ENCODE results near the gene PTPN3. TPM values are rescaled to one million over a fixed set of nuclear protein-coding genes. Genes with fewer than 3 reads are reported as not detected.
"Not testable (repeated sequence)": the region's sequence is repeated elsewhere in the genome, so short reads cannot be mapped to it uniquely, and the experiment has no call there.

Gene PTPN3
- total RNA-seq, 1 donor from 2014 or later = 0.61 TPM

DNA sequence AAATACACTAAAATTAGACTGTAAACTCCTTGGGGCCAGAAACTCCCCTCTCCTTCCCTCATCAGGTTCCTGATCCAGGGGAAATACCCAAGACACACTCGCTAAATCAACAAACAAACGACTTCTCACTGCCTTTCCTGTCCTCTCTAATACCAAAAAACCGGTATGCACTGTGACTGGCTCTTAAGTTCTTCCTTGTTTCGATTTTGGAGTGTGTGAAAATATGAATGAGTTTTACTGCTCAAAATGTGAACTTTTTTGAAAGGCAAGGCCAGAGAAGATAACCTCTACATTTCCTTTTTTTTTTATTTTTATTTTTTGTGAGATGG is 96.2 kb downstream of the PTPN3 start:
- intact Hi-C loops (cut with micrococcal nuclease) = loop anchor here (1.0 kb wide), 1 partner anchor 67 kb away; no protein-coding TSS in a partner anchor

DNA sequence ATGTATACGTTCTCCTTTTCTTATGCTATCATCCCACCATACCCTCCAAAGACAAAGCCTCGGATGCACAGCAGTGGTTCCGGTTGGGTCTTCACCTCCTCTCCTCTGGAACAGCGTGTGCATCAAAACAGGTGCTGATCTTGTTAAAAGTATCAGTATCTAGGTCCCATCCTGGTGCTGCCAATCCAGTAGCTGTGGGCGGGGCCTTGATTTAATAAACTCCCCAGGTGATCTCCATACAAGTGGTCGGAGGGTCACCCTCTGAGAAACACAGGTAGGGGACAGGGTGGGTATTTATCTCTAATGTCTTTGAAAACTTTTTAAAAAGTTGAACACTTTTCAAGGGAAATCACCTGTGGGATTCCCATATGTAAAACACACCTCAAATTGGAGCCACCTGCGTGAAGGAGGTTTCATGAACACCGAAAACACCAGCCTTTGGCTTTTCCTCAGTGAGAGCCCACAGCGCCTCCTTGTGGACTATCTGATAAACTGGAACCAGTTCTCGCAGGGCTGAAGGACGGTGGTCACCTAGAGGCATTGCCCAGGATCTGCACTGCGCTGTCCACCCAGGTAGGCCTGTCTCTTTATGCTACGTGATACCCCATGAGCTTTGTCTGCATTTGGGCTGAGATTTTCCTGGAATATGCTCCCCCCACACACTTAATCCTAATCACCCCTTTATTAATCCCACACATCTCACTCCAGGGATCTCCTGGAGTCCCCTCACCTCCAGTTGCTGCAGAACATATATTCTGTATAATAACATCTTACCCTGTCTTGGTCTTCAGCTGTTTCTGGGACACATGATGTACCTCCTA is 96.7 kb downstream of the PTPN3 start:
- intact Hi-C loops (cut with micrococcal nuclease) = loop anchor here (1.0 kb wide), 1 partner anchor 68 kb away; no protein-coding TSS in a partner anchor

DNA sequence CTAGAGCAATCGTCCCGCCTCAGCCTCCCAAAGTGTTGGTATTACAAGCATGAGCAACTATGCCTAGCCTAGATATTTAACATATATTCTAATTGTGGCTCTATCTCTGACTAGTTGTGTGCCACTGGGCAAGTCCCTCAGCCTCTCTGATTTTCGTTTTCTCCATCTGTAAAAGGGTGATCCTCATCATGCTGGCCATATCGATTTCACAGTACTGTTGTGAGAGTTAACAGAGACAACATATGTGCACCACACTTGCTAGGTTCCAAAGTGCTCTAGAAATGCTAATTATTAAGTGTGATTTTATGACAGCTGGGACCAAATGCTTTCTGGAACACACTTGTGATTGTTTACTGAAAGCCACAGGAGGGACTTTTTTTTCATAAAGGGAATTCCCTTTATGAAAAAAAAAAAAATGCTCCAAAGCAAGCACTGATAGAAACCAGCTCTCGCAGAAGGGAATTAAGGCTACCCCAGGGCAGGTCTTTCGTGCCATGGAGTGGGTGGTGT is 98.8 kb downstream of the PTPN3 start:
- intact Hi-C loops (cut with micrococcal nuclease) = loop anchor here (5.0 kb wide), 1 partner anchor 157 kb away; no protein-coding TSS in a partner anchor

DNA sequence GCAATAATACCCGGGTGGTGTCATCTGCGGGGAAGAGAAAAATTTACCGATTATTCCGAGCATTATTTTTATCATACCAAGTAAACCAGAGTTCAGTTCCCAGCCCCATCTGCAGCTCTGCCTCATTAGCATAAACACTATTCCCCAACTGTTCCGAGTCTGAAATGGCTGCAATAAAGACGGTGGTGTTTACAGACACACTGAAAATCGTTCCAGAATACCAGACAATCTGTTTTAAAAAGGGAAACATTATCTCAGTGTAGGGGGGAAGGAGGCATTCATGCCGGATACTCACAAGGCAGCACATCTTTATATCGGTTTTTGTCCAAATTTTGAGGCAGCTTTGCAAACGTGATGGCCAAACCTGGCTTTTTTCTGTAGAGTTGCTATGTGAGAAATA is 106.9 kb downstream of the PTPN3 start:
- intact Hi-C loops (cut with micrococcal nuclease) = no loop called here

DNA sequence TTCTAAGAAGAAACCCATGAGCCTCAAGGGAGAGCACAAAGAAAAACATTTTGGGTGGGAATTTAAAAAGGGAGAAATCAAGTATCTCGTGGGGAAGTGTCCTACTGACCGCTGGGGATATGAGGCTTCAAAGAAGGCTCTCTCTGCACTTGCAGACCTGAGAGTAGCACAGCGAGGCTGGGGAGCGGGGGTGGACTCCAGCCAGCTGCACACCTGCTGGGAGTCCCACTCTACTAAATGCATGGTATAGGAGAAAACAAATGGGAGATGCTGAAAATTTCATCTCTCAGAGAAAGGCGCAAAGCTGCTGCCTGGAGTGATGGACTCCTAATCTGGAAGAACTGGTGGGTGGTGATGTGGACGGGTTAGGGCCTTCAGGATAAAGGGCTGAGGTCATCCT is 110.3 kb downstream of the PTPN3 start:
- intact Hi-C loops (cut with micrococcal nuclease) = no loop called here

DNA sequence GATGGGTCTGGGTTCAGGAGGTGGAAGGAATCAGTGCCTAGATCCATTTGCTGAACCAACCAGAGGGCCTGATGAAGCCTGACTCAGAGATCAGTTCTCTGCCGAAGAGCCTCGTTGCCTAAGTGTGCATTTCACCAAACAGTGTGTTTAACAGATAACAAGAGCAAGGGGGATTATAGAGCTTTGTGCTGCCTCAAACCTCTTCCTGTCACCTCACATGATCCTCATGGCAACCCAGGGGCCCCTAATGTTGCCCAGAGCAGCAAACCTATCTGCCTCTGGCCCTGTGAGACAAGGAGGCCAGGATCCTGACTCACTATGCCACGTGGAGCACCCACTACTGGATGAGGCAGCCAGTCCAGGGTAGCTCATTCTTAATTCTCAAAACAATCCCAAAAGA is 110.9 kb downstream of the PTPN3 start:
- intact Hi-C loops (cut with micrococcal nuclease) = no loop called here

DNA sequence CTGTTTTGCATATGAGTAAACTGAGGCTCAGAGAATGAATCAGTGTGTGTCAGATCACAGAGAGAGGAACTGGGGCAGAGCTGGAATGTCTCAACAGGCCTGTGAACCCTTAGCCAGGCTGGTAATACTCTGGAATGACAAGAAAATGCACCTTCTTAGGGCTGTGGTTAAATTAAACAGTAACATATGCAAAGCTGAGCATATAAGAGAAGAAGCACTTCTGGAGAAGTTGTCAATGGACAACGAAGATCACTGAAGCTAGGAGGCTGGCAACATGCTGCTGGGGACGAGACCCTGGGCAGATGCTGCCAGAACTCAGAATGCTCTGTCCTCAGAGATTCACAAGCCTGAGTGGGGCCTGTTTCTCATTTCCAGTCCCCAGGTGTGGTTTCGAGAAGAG is 112.6 kb downstream of the PTPN3 start:
- intact Hi-C loops (cut with micrococcal nuclease) = no loop called here

DNA sequence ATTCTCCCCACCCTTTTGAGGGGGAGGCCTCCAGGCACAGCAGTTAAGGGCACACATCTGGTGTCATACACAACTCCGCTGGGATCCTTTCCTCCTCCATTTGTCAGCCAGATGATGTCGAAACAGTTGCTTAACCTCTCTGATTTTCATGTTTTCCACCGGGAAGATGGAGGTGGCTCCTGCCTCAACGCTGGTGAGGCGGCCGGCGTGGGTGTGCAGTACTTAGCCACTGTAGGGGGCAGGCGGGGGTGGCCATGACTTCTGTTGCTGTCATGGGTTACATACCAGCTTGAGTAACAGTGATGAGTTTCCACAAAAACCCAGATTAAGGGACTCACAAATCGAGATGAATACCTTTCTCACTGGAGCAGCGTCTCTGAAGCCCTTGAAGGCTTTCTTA is 114.2 kb downstream of the PTPN3 start:
- intact Hi-C loops (cut with micrococcal nuclease) = no loop called here

DNA sequence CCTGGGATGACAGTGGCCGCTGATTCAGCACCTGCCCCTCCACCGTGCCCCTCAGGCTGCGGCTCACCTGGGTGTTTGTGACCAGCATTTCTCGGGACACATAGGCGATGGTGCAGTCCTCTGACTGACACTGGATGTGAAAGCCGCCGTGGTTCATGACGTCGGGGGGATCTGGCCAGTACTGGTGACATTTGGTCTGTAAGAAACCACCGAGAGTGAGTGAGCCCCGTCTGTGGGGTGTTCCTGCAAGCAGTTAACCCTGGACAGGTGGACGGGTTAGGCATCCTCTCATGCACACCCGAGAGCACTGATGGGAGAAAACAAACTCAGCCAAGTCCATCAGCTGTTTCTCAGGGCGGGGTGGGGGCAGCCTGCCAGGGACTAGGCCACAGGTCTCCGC is 114.8 kb downstream of the PTPN3 start:
- intact Hi-C loops (cut with micrococcal nuclease) = no loop called here

DNA sequence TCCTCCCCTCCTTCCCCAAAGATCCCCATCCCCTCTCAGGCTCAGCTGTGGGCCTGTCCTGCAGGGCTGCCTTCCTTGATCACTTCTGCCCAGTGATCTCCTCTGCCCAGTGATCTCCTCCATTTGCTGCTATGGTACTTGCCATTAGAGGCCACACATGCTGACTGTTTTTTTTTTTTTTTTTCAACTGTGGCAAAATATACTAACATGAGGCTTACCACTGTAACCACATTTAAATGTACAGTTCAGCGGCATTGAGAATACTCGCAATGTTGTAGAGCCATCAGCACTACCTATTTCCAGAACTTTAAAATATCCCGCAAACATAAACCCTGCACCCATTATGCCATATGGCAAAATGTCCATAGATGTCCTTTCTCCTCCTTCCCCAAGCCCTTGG is 115.5 kb downstream of the PTPN3 start:
- intact Hi-C loops (cut with micrococcal nuclease) = no loop called here

DNA sequence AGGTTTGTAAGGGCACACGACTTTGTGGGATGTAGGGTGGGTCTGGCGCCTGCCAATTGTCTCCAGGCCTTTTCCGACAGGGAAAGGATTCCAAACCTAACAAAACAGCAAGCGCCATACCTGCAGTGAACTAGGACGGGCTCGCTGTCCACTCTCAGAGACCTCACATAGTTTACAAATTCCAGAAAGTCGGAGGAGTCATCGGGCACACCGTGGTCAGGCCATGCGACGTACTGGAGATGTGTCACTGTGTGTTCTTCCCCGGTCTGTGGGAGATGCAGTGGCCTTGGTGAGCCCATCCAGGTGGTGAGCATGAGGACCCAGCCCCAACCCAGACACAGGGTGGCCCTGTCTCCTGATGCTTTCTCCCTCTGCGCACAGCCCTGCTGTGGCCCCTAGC is 115.9 kb downstream of the PTPN3 start:
- intact Hi-C loops (cut with micrococcal nuclease) = no loop called here

DNA sequence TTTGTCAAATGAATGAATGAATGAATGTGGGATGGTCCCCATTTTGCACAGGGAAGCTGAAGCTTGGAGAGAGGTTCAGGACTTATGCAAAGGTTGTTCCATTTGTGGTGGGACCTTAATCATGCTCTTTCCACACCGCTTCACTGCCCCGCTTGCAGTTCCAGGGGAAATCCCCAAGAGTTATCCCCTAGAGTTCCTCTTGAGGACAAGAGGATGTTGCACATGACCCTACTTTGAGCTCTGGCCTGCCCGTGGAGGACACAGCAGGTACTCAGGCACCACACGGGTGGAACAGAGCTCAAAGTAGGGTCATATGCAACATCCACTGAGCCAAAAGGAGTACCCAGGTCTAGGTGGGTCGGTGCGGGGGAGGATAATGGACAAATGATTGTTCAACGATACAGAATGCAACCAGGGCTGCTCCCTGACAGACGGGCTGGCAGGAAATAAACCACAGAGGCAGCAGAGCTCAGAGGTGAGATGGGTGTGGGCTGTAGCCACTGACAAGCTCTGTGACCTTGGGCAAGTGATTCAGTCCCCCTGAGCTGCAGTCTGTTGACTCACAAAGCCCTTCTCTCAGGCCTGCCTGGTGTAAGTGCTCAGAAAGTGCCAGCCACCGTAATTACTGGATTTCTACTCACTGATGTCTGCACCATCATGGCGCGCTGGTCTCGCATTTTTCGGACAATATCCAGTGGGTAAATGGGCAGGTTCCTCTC is 116.9 kb downstream of the PTPN3 start:
- intact Hi-C loops (cut with micrococcal nuclease) = no loop called here

DNA sequence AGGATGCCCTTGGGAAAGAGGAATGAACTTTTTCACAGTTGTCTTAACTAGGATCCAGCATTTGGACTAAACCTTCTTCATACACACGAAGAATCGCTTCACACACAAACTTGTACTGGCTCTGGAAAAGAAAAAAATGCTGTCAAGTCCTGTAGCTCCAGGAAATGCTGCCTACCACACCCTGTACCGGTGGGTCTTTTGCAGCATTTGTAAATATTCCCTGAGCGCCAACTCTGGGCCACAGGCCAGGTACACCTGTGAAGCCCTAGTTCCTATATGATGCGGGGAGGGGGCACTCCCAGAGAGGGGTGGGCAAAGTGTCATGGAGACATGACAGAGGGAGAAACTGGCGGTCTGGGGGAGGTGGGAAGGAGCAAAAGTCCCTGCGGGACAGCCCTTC is 118.6 kb downstream of the PTPN3 start:
- intact Hi-C loops (cut with micrococcal nuclease) = no loop called here

DNA sequence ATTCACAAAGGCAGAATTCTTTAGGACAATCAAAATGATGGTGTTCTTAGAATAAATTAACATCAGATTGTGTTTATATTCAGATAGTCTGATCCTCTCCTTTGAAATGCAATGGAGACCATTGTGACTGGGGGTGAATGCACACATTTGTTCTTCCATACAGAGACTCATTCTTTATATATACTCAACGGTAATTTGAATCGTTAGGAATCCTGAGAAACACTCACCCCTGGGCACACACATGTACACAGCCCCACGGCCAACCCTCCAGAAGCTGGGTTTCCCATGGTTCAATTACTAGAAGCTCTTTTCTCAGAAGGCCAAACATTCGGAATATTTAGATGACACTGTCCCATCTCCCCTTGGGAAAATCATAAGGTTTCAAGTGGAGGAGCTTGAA is 119.8 kb downstream of the PTPN3 start:
- intact Hi-C loops (cut with micrococcal nuclease) = no loop called here

DNA sequence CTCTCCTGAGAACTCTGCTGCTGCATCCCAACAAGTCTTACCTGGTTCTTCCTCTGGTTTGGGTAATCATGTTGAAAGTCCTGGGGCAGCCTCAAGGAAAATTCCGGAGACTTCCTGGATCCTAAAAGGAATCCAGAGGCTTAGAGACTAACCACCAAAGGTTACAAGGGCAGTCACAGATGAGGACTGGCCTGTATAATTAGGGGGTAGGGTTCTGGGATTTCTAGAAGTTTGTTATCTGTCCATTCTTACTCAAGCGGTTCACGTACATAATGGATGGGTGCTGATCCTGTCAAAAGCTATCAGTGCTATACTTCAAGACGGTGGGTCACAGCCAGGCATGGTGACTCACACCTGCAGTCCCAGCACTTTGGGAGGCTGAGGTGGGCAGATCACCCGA is 125.9 kb downstream of the PTPN3 start:
- intact Hi-C loops (cut with micrococcal nuclease) = no loop called here

DNA sequence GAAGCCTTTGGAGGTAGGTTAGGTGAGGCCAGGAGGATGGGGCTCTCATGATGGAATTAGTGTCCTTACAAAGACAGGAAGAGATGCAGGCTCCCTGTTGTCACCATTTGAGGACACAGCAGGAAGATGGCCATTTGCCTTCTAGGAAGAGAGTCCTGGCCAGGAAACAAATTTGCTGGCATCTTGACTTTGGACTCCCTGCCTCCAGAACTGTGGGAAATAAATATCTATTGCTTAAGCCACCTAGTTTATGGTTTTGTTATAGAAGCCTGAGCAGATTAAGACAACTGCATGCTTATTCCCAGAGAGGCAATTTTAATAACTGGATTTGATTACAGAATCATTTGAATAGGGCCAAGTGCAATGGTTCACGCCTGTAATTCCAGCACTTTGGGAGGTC is 126.7 kb downstream of the PTPN3 start:
- intact Hi-C loops (cut with micrococcal nuclease) = no loop called here

DNA sequence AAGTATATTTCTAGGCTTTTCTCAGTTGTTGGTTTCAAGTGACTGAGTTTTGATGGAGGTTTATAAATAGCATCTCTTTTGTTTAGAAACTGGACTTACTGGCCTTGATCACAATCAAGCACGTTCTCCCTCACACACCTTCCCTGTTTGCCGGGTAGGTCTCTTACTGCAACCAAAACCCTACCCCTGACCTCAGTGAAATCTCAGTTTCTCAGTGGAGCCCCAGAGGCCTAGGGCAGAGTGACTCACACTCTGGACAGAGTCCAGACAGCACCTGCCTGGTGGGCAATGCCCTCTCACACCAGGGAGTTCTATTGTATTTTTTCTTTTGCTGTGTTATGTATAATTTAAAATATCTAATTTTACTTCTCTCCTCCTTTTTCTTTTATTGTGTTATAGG is 128.8 kb downstream of the PTPN3 start:
- intact Hi-C loops (cut with micrococcal nuclease) = no loop called here

DNA sequence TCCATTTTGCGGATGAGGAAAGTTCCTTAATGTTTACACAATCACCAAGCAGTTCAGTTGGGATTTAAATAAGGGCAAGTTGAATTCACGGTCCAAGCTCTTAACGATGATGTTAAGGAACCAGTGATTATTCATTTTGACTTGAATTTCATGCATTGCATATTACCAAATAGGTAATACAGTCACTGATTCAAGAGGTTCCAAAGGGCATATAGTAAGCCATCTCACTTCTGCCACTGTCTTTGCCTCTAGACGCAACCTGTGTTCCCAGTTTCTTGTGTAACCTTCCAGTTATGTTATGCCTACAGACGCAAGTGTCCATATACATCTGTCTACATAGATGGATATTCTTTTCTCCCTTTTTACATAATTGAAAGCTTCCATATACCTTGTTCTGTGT is 137.3 kb downstream of the PTPN3 start:
- intact Hi-C loops (cut with micrococcal nuclease) = no loop called here

DNA sequence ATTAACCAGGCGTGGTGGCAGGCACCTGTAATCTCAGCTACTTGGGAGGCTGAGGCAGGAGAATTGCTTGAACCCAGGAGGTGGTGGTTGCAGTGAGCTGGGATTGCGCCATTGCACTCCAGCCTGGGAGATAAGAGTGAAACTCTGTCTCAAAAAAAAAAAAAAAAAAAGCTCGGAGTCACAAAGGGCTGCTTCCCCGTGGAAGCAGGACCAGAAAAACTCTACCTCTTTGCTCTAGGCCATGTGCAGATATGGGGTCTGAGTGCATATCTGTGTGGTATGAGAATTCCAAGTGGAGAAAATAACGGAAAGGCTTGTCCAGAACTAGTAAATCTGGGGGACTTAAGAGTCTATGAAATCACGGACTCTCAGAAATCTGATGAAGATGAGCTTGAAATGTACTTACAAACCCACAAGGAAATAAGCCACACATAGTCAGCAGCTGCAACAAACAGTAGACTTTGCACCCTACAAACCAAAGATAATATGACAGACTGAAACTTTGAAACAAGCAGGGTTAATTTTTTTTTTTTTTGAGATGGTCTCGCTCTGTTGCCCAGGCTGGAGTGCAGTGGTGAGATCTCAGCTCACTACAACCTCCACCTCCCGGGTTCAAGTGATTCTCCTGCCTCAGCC is 139.0 kb downstream of the PTPN3 start:
- intact Hi-C loops (cut with micrococcal nuclease) = not testable (repeated sequence)

DNA sequence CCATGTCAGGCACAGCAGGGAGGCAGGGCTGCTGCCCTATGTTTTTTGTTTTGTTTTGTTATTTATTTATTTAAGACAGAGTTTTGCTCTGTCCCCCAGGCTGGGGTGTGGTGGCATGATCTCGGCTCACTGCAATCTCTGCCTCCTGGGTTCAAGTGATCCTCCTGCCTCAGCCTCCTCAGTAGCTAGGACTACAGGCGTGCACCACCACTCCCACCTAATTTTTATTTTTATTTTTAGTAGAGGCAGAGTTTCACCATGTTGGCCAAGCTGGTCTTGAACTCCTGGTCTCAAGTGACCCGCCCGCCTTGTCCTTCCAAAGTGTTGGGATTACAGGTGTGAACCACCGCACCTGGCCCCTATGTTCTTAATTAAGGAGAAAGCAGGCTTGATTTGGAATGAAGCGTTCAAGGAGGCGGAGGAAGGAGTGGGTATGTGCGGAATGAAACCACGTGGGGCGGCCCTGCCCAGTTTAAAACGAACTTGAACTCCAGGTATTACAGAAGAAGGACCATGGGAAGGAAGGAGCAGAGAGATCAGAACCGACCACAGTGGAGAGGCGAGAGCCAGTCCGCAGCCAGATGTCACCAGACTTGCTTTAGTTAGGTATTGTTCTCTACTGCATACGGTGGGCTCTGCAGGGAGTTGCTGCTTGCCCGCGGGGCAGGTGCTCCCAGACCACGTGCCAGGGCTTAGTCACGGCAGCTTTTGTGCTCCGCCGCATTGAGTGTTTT is 142.4 kb downstream of the PTPN3 start:
- intact Hi-C loops (cut with micrococcal nuclease) = no loop called here

DNA sequence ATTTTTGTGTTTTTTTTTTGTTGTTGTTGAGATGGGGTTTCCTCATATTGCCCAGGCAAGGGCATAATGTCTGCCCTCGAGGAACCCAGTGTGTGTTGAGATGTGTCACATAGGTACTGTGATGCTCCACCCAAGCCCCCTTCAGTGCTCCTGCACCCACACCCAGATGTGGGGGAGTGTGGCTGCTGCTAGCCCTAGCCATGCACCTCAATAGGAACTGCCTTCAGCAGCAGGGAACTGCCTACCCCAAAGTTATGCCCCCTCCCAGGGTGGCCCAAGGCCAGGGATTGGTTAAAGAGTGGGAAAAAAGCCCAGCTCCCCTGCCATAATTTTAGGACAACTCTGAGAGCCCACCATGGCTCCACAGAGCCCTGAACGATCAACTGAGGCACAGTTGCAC is 143.9 kb downstream of the PTPN3 start:
- intact Hi-C loops (cut with micrococcal nuclease) = no loop called here

DNA sequence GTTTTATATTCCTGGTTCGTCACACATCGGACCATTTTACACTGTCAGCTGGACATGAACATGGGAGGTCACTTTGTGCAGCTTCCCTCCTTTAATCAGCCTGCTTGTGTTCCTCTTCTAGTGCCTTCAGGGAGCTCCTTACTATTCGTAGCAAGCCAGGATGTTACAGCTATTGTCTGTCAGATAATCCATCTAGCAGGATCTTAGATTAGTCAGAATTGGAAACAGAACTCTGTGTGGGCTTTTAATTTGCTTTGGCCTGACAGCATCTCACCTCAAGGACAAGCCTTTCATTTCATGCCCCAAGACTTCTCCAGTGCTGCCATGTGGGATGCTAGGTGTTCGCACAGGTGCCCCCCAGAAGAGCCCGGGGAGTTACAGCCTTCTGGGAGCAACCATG is 147.1 kb downstream of the PTPN3 start:
- intact Hi-C loops (cut with micrococcal nuclease) = no loop called here

Data from T-helper 2 cell treated with Interferon-gamma antibody and Interleukin-4, amounts not matched to agents 100 ng/mL and 5 ng/mL, for 36 hours (primary cell).